Fibroblast of lung (primary cell): ENCODE results near the gene CRB1. TPM values are rescaled to one million over a fixed set of nuclear protein-coding genes. Genes with fewer than 3 reads are reported as not detected.
A peak's percentile ranks its signal among the peaks of the same experiment; 100 is the strongest.

ENCODE experiments used
- DNase-seq, 2 donors: peaks; one replicate each; pipeline versions ENCODE4 v3.0.0 to v3.0.0-alpha.2; 2010; ENCODE audit warnings: low read depth in 2 of 2
- H2AFZ ChIP-seq: 2 replicates; pipeline ENCODE4 v1.5.1; 2012; ENCODE audit warnings: low read length, control low read depth, inconsistent platforms
- H3K27ac ChIP-seq: 2 replicates; pipeline ENCODE4 v1.5.1; 2011; ENCODE audit warnings: low read length, control low read depth; ENCODE audit not compliant: insufficient read depth
- H3K27me3 ChIP-seq: 2 replicates; pipeline ENCODE4 v1.5.1; 2011; ENCODE audit warnings: mild to moderate bottlenecking, low read length; ENCODE audit not compliant: control insufficient read depth, insufficient read depth
- H3K36me3 ChIP-seq: 2 replicates; pipeline ENCODE4 v1.5.1; 2011; ENCODE audit warnings: low read length; ENCODE audit not compliant: control insufficient read depth, insufficient read depth
- H3K4me1 ChIP-seq: 2 replicates; pipeline ENCODE4 v1.5.1; 2011; ENCODE audit warnings: low read length; ENCODE audit not compliant: control insufficient read depth, insufficient read depth; ENCODE audit errors: extremely low read depth
- H3K4me2 ChIP-seq: 2 replicates; pipeline ENCODE4 v1.5.1; 2011; ENCODE audit warnings: low read length, control low read depth; ENCODE audit not compliant: insufficient read depth; ENCODE audit errors: extremely low read depth
- H3K4me3 ChIP-seq, 4 experiments: fragments of 200-600 bp in 1 of 4; sonication (generic) in 1 of 4; replicated peaks in 1 of 4; 2 replicates each; pipeline ENCODE4 v1.5.1; 2011 to 2016; ENCODE audit warnings: low read length in 4 of 4, low read depth in 3 of 4, mild to moderate bottlenecking in 3 of 4, control low read depth in 2 of 4, inconsistent platforms in 1 of 4, mixed read lengths in 1 of 4; ENCODE audit not compliant: insufficient read depth in 1 of 4; ENCODE audit errors: control extremely low read depth in 1 of 4
- H3K79me2 ChIP-seq: 2 replicates; pipeline ENCODE4 v1.5.1; 2012; ENCODE audit warnings: mild to moderate bottlenecking, low read length, inconsistent platforms; ENCODE audit not compliant: control insufficient read depth, insufficient read depth
- H3K9ac ChIP-seq: 2 replicates; pipeline ENCODE4 v1.5.1; 2011; ENCODE audit warnings: mild to moderate bottlenecking, low read length, control low read depth; ENCODE audit not compliant: insufficient read depth
- H3K9me3 ChIP-seq: 2 replicates; pipeline ENCODE4 v1.5.1; 2012; ENCODE audit warnings: low read depth, low read length; ENCODE audit not compliant: control insufficient read depth, insufficient read depth
- H4K20me1 ChIP-seq: 2 replicates; pipeline ENCODE4 v1.5.1; 2011; ENCODE audit warnings: low read length; ENCODE audit not compliant: control insufficient read depth, insufficient read depth; ENCODE audit errors: extremely low read depth
- EZH2 ChIP-seq: IDR thresholded peaks from 2 replicates; pipeline ENCODE4 v1.5.1; 2012; ENCODE audit warnings: low read length, control low read depth, mild to moderate bottlenecking; ENCODE audit errors: missing control alignments
- polyA plus RNA-seq, 2 donors: library from polyadenylated mRNA; depleted of rRNA in 1 of 2; stranded (reverse) in 1 of 2; unstranded in 1 of 2; fragments of >200 nt; gene quantifications; 2 replicates each; pipeline ENCODE4 v1.2.1, GENCODE V29; 2011 to 2012; ENCODE audit warnings: missing spikeins in 1 of 2
- total RNA-seq: library from RNA; depleted of rRNA; stranded (reverse); fragments of >200 nt; gene quantifications from 2 replicates; pipeline ENCODE4 v1.2.1, GENCODE V29; 2014
- TF ChIP-seq, protein P1 (sequence below), 2 donors: IDR thresholded peaks in 1 of 2; conservative IDR thresholded peaks in 1 of 2; 1 replicate in 1 of 2; 2 replicates in 1 of 2; pipeline ENCODE4 v1.5.1; 2011 to 2012; ENCODE audit warnings: low read length in 2 of 2, control low read depth in 1 of 2, inconsistent platforms in 1 of 2, low read depth in 1 of 2, mild to moderate bottlenecking in 1 of 2

The CRB1 gene
- total and polyA plus RNA-seq, 2 donors (not counting 1 experiment from before 2014, with no cell fraction given): 0.05 to 0.66 TPM

- H3K27ac ChIP-seq: no peak overlapping the region
- no peak for DNase-seq
- no peak overlapping the region for H2AFZ ChIP-seq
- H4K20me1 ChIP-seq: no peaks in the 10 kb centered on the region
- H3K4me2 ChIP-seq: no peak overlapping the region
- no peak overlapping the region for H3K4me3 ChIP-seq
- H3K27me3 ChIP-seq: no peaks in the 10 kb centered on the region
- H3K79me2 ChIP-seq: no peaks in the 10 kb centered on the region
- H3K36me3 ChIP-seq: no peaks in the 10 kb centered on the region
- H3K9ac ChIP-seq: no peak overlapping the region
- no peak for TF ChIP-seq EZH2
- TF ChIP-seq, protein P1, sequence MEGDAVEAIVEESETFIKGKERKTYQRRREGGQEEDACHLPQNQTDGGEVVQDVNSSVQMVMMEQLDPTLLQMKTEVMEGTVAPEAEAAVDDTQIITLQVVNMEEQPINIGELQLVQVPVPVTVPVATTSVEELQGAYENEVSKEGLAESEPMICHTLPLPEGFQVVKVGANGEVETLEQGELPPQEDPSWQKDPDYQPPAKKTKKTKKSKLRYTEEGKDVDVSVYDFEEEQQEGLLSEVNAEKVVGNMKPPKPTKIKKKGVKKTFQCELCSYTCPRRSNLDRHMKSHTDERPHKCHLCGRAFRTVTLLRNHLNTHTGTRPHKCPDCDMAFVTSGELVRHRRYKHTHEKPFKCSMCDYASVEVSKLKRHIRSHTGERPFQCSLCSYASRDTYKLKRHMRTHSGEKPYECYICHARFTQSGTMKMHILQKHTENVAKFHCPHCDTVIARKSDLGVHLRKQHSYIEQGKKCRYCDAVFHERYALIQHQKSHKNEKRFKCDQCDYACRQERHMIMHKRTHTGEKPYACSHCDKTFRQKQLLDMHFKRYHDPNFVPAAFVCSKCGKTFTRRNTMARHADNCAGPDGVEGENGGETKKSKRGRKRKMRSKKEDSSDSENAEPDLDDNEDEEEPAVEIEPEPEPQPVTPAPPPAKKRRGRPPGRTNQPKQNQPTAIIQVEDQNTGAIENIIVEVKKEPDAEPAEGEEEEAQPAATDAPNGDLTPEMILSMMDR (conservative IDR thresholded peaks at IDR 0.05 in 1 of 2, IDR thresholded peaks at IDR 0.05 in 1 of 2; ENCODE audit: low read depth in 1 of 2, low read length in 2 of 2): no peak
- H3K9me3 ChIP-seq: no peaks in the 10 kb centered on the region
- no peaks in the 10 kb centered on the region for H3K4me1 ChIP-seq
Measured at GRCh38 chr1:197249324-197249723, 18.7 kb upstream of the CRB1 start.

DNA sequence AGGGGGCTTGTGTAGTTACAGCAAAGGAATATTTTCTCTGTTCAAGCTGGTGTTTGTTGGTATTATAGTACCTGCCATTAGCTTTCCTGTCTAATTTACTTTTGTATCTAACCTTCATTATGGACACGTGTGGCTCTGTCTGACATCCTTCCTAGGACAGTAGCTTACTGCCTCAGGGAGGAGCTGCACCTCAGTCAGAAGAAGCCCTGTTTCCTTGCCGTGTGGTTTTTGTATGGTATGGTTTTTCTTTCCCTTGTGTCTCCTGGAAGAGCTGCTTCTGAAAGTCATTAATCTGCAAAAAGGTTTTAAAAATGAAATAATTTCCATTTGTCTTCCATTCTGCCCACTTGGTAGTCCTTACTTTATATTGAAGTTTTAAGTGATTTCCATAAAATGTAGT lies 17.4 kb upstream of the CRB1 start:
- Histone ChIP-seq H3K9ac (no peak overlapping the region), H2AFZ (no peak overlapping the region), H3K4me2 (no peak overlapping the region), H3K36me3 (no peaks in the 10 kb centered on the region), H3K4me3 (no peak overlapping the region), H3K27me3 (no peaks in the 10 kb centered on the region), H3K79me2 (no peaks in the 10 kb centered on the region), H3K9me3 (no peaks in the 10 kb centered on the region), H3K27ac (no peak overlapping the region), H4K20me1 (no peaks in the 10 kb centered on the region), H3K4me1 (no peaks in the 10 kb centered on the region)
- DNase-seq: no peak
- TF ChIP-seq EZH2: no peak
- TF ChIP-seq, protein P1 (conservative IDR thresholded peaks at IDR 0.05 in 1 of 2, IDR thresholded peaks at IDR 0.05 in 1 of 2; ENCODE audit: low read depth in 1 of 2, low read length in 2 of 2): no peak

- Histone ChIP-seq H3K27me3 (no peaks in the 10 kb centered on the region), H3K4me2 (no peak overlapping the region), H3K36me3 (no peaks in the 10 kb centered on the region), H3K79me2 (no peaks in the 10 kb centered on the region), H3K9ac (no peak overlapping the region), H3K4me1 (no peaks in the 10 kb centered on the region), H3K4me3 (no peak overlapping the region), H2AFZ (no peak overlapping the region), H3K9me3 (no peaks in the 10 kb centered on the region), H3K27ac (no peak overlapping the region), H4K20me1 (no peaks in the 10 kb centered on the region)
- DNase-seq: peak in 1 of 2 donors; percentile 7
- TF ChIP-seq, protein P1 (conservative IDR thresholded peaks at IDR 0.05 in 1 of 2, IDR thresholded peaks at IDR 0.05 in 1 of 2; ENCODE audit: low read depth in 1 of 2, low read length in 2 of 2): no peak
- no peak for TF ChIP-seq EZH2
Measured at GRCh38 chr1:197252973-197253372, 15.1 kb upstream of the CRB1 start.
